ENCODE results near the gene SALL2.

The SALL2 gene

DNA sequence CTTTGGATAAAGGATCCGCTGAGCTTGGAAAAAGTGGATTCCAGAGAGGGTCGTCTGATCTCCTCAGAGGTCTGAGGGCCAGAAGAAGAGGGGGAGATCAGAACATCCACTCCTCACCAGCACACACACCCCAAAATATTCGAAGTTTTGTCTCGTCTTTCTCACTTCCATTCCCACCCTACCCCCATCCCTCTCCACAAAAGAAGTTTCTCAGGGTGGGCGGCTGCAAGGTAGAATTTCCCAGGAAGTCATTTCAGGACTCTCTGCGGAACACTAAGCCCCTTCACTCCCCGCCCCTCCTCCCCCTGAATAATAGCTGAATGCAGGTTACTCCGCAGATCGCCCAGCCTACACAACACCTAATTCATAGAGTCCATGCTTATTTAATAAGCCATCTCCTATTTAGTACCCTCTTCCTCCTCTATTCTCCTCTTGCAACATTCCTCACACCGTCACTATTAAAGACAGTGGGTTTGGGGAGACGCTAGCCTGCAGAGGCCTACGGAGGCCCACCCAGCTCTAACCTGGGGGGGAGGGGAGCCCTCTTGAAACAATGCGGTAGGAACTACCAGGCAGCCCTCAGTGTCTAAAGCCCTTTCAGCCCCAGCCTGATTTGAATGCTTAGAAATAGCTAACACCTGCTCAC lies 649 bp upstream of the SALL2 start:
- no peak for DNase-seq

DNA sequence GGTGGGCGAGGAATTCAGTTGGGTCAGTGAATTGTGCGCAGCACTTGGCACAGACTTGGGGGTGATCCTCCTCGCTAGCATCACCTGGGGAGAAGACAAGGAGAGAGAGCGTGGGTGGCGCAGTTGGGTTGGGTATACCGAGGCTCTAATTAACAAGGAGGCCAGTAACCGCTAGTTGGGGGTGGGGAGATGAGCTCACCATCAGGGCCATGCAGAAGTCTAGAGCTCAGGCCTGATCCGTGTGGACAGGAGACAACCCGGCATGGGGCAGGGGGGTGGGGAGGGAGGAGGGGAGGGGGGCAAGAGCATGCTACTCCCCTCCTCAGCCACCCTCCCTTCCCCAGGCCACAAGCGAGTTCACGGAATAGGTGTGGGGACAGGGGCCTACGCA lies 580 bp downstream of the SALL2 start:
- no peak for DNase-seq

DNA sequence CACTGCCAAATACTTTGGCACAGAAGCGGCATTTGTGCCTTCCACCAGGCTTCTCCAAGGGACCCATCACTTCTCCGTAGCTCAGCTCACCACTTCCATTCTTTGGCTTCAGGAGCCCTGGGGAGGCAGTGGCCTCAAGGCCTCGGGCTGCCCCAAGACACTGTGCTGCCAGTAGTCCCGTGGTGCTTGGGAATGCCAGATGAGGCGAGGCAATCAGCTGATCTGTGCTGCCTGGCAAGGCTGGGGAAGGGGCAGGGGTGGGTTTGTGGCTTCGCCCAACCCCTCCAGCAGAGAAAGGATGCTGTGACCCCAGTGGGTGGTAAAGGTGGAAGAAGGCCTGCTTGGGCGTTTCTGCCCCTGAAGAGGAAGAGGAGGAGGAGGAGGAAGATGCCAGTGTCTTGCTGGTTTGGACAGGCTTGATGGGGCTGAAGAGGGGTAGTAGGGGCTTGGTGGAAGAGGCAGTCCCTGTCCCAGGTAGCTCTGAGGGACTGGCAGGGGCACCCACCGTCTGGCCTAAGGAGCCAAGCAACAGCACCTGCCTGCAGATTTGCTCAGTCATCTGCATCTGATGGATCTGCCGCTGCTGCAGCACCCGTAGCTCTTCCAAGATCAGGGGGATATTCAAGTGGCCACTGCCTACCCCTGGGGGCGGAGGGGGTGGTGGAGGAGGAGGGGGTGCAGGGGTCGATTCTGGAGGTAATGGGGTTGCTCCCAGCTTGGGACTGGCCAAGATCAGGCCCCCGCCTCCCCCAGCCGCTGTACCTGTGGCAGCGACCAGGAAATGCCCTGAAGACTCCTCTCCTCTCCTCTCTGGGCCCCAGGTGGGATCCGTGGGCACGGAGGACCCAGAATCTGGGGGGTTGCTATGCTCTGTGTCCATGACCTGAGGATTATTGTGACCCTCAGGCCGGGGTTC lies 1.3 kb downstream of the SALL2 start:
- DNase-seq: no peak

DNA sequence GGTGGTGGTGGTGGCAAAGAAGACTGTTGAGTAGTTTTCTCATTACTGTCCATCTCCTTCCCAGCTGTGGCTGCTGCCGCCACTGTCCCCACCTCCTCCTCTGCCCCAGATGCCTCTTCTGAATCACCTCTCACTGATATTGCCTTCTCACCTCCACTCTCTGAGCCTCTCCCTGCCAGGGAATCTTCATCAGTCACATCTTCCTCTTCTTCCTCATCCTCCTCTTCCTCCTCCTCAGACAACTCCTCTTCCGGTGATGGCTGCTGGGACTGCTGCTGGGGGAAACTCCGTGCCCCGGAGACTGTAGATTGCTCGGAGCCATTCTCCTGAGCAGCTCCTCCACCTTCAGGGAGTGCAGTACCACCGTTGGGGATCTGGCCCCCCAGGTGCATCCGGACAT lies 2.9 kb downstream of the SALL2 start:
- no peak for DNase-seq

DNA sequence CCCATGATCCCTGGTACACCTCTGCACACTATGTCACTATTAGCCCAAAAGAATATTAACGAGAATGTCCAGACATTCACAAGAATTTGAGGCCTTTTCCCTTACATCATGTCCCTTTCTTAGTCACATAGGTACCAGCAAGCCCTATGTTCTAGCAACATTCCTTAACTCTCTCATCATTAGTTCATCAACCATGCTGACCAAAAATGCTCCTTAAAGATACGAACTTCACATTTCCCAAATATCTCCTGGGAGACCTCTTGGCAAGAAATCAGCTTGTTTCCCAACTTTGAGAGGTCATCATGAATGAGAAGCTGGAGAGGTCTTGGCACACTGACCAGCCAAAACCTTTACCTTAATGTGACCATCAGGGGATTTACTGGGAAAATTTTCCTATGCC lies 4.6 kb downstream of the SALL2 start:
- no peak for DNase-seq

DNA sequence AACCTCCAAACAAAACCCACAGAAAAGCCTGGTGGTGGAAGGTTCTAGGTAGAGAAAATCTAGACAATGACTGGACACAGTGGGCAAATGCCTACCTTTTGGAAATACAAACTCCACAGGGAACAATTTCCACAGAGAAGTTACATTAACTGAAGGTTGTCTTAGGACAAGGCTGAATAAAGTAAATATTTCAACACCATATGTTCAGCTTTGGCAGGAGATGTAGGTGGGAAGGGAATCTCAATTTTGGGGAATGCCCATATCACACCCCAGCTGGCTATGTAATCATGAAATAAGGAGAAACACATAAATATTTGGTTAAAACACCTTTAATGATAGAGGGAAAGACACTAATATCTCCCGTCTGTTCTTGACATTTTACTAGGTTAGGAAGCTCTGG lies 5.4 kb downstream of the SALL2 start:
- no peak for DNase-seq

DNA sequence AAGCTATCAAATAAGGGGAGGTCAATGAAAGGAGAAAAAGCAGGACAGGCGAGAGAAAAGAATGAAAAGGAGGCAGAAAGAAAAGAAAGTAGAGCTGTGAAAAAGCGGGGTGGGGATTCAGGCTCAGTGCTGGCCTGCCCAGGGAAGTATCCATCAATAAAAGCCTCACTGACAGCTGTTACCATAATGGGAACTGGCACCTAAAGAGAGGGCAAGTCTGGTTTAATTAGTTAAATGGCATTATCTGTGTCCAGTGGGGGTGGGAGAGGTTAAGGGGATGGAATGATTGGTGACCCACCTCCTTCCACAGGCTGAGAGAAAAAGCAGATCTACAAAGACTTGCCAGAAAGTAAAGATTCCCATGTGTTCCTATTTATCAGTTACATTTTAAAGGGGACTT lies 7.4 kb downstream of the SALL2 start:
- DNase-seq: no peak

DNA sequence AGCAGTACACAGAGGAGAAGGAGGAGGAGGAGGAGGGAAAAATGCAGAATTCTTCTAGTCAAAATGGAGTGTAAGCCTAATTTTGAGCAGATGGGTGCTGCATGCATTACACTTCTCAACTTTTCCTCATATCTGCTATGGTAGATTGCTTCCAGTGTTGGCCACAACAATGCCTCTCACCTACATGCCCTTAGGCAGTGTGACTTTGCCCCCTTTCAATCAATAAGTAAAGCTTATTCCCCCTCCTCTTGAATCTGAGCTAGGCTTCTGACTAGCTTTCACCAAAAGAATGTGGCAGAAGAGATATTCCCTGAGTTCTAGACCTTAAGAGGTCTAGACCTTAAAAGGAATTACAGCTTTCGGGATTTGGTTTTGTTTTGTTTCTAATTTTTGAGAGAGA lies 11.8 kb downstream of the SALL2 start:
- DNase-seq: no peak

DNA sequence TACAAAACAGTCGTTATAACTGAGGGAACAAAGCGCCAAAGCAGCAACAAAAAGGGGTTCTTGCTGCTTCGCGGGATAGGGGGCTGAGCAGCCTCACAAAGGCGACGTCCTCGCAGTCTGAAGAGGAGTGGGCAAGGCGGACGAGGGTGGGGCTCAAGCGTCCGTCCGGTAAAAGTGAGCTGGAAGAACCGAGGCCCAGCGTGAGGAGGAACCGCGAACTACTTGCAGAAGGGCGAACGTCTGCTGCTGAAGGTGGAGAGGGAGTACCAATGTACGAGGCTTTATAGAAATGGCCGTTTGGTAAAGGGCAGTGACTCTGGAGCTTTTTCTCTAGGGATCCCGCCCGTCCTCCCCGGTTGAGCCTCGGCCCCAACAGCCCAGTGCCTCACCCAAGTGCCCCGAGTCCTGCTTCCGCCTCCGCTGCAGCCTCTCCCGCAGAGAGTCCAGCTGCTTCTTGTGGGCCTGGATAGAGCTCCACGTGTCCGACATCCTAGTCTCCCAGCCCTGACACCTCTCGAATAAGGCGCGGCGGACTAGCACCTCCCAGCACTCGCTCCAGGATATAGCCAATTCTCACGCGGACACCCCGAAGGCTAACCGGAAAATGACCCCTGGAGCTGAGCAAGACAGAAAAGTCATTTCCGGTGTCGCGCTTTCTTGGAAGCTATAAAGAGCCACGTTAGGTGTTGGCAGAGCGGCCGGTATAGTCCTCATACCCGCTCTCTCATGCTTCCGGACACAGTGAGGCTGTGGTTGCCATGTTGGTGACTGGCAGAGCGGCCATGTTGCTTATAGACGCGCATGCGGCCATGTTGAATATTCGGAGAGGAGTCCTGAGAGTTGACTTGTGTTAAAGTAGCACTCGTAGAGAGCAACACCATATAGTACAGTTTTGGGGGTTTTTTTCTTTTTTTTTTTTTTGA lies 15.2 kb downstream of the SALL2 start, which contains the start of gene METTL3:
Gene METTL3, minus strand, starts transcription at position 606 of the 923 bp plus-strand sequence. Its CDS starts 117 bp downstream, at position 489.
- peak; percentile 93 for DNase-seq

DNA sequence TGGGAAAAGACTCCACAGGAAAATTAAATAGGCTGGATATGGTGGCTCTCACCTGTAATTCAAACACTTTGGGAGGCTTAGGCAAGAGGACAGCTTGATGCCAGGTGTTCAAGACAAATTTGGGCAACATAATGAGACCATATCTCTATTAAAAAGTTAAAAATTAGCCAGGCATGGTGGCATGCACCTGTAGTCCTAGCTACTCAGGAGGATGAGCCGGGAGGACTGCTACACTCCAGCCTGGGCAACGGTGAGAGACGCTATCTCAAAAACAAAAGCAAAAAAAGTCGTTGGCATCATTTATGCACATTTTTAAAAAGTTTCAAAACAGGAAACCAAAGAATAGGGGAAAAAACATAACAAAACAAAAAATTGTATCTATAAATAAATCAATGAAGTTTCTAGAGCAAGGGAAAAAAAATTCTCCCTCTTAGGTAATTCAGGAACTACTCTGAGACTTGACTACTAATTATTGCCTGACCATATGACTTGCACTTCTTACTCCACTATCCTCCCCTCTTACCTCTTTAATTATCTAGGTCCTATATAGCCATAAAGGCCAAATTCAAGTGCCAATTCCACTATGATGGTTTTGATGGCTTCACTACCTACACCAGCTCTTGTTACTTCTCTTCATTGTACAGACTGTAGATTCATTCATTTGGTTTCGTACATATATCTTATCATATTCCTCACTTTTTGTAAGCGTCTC lies 16.6 kb downstream of the SALL2 start:
- no peak for DNase-seq

DNA sequence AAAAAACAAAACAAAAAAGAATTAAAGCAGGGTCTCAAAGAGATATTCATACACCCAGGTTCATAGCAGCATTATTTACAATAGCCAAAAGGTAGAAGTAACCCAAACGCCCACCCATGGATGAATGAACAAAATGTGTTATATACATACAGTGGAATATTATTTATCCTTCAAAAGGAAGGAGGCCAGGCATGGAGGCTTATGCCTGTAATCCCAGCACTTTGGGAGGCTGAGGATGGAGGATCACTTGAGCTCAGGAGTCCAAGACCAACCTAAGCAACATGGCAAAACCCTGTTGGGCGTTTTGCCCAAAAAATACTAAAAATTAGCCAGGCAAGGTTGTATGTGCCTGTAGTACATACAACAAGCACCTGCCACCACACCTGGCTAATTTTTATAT lies 19.6 kb downstream of the SALL2 start:
- DNase-seq: no peak

DNA sequence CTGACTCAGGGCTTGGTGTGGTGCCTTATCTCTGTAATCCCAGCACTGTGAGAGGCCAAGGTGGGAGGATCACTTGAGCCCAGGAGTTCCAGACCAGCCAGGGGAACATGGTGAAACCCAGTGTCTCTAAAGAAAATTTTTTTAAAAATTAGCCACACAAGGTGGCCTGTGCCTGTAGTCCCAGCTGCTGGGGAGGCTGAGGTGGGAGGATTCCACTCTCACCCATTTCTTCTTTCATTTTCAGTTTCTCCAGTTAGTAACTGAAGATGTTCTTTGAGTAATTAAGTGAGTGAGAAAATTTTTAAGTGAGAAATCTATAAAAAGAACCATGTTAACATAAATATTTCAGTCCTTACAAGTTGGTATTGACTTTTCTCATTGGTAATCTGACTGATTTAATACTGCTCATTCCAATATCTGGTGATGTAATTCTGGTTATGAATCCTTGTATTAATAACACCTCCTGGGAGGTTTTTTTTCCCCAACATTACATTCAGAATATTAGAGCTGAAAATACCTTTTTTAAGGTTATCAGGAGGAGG lies 21.1 kb downstream of the SALL2 start:
- DNase-seq: no peak

DNA sequence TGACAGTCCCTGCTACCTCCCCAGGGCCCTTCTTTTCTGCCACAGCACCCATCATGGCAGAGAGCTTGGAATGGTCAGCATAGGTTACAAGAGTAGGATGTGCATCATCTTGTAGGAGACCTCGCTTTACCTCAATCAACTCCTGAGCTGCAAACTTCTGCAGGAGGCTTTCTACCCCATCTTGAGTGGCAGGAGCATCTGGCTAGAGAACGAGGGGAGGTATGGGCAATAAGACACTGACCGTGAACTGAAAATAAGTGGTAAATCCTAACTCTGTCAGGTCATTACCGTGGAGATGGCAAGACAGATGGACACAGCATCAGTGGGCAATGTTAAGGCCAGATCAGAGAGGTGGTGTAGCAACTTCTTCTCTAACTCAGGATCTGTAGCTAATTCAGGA lies 22.8 kb downstream of the SALL2 start:
- no peak for DNase-seq

DNA sequence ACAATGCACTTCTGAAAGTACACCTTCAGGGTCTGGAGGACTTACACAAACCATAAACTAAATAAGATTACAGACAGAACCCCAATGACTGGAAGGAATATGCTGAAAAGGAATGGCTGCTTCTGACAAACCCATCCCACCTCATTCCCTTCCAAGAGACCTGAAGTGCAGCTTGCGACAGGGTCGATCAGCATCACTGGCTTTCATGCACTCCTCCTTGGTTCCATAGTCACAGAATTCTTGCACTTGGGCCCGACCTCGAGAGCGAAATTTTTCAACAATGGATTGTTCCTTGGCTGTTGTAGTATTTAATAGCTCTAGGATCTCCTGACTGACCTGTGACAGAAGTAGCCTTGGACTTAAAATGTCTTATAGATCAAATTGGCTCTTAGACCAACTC lies 24.6 kb downstream of the SALL2 start:
- no peak for DNase-seq

DNA sequence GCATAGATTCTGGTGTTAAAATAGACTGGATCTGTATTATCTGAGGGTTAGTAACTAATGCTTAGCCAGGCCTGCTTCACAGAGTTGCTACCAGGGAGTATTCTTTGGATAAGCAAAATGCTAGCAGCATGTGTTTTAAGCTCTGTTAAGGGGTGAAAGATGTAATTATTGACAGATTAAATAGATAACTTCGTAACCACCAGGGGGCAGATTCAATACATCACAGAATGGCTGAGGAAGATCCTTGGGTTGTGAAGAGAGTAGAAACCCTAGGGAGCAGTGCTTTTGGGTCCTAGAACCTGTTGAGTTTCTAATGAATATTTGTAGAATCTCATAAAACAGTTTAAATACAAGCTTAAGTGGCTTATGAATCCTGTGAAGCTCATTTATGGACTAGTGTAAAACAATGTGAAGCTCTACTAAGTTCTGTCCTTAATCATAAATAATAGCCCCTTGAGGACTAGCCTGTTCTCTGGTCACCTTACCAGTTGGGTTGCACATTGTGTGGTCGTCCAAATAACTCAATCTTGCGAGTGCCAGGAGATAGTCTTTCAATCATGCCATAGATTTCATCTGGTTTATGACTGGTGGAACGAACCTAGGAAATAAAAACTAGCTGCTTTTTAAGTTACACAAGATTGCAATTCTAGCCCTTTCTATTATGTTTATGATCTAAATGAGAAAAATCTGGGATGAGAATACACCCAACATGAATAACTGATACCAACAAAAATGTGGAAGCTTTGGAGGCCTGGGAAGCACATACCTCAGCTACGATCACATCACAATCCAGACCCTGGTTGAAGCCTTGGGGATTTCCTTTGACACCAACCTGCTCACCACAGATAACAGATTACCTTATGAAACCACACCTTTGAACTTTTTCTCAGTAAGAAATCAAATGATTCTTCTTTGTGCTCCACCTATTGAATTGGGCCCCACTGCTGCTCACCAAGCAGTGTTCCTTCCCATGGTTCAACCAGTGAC lies 27.3 kb downstream of the SALL2 start:
- DNase-seq: peak; percentile 32

DNA sequence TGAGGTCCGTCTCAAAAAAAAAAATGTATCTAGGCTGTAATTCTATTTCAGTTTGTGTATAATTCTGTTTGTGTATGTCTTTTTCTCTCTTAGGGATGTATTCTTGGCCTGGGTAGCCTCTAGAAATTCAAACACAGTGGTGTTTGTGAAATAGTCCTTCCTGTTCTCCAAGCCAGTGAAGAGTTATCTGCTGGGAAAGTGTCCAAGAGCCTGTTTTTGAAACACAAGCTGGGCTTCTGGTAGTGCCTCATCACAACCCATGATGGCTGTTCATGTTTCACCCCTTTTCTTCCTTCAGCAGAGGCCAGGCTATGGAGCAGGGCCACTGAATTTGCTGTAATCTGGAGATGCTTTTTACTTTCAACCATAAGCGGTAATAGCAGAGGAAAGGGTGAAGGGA lies 29.7 kb downstream of the SALL2 start:
- DNase-seq: no peak

DNA sequence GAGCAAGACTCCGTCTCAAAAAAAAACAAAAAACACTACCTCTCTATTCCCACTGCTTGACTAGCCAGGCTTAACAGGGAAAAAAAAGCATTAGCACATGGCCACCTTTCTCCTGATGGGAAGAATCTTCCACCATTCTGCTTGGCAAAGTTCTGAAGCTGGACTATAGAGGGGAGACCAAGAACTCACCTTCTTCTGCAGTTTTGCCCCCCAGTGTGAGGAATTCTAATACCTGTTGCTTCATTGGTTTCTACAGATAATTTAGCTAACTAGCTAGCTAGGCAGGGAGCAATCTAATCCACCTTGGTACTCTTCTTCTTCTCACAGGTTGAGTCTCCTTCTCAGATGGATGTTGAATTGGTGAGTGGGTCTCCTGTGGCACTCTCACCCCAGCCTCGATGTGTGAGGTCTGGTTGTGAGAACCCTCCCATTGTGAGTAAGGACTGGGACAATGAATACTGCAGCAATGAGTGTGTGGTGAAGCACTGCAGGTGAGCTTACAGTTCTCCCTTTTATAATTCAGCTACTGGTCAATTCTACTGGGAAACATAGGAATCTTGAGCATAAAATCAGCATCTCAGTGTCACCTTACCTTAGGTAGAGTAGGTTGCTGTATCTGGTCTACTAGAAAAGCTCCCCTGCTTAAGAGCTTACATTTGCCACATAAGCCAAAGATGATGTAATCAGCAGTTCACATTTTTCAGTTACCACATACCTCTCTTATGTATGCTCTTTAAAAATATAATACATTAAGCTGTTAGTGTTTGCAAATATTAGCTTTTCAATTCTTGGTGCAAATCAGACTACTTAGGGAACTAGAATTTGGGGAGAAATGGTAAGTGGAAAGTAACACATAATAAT lies 31.0 kb downstream of the SALL2 start:
- DNase-seq: no peak

DNA sequence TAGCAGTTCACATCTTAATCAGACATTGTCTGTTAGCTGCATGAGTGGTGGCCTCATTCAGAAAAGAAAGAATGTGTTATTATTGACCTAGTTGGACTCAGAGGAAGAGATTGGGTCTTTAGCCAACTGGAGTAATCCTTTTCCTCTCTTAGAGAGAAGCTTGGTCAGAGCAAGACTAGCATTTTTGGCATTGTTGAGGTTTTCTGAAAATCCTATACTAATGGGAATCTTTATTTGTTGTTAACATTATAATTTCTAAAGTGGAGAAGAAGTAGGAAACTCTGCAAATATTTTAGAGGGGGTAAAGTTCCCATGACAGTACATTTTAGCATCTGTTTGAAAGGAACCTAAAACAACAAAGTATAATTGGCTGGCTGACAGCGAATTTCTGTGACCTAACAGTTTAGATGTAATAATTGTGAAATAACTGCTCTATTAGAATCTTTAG lies 39.5 kb downstream of the SALL2 start:
- DNase-seq: no peak

DNA sequence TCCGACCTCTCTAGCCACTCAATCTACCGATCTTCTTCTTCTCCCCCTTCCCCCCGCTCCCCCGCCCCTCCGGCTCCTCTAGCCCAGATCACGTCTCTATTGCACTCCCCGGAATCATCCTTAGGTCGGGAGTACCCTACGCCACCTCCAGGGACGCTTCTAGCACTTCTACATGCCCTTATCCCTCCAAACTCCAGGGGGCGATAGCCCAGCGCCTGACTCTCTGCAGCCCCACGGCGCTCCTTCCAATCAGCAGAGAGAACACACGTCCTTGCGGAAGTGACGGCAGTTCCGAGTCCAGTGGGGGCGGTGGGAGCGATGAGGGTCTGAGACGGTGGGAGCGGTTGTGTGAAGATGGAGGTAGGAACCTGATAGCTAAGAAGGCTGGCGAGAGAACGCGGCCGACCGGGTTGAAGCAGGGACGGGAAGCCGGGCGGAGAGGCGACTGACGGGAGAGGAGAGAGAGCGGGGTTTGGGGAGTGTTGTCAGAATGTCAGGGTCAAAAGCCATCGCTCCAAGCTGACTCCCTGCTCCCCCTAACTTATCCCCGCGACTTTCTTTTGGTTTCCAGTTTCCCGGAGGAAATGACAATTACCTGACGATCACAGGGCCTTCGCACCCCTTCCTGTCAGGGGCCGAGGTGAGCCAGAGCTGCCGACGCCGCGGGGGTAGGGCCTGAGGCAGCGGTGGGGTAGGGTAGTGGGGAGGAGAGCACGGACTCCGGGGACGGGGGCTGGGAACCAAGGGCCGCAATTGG lies 49.0 kb downstream of the SALL2 start, which contains the start of the genes RAB2B and TOX4:
Gene RAB2B, minus strand, starts transcription at position 35 of the 757 bp plus-strand sequence. CDS start 87 bp downstream, outside the sequence.
Gene TOX4, plus strand, starts transcription at position 271 of the 757 bp plus-strand sequence. Its CDS starts 84 bp downstream, at position 355.
- peak; percentile 91 for DNase-seq

Measured in NCI-H2081 treated with DMSO at 0.1 percent for 48 hours (cell line).